Dermis microvascular lymphatic vessel endothelial cell (primary cell): ENCODE results near the gene DPF3. TPM values are rescaled to one million over a fixed set of nuclear protein-coding genes. Genes with fewer than 3 reads are reported as not detected.

Source experiments
- DNase-seq, 2 donors: peaks; one replicate each; pipeline versions ENCODE4 v3.0.0 to v3.0.0-alpha.2; 2010; ENCODE audit warnings: low read depth in 2 of 2
- total RNA-seq: library from RNA; depleted of rRNA; stranded (reverse); fragments of >200 nt; gene quantifications from 2 replicates; pipeline ENCODE4 v1.2.1, GENCODE V29; 2014

Gene DPF3
- total RNA-seq, 1 donor from 2014 or later, result 0.90 TPM

DNA sequence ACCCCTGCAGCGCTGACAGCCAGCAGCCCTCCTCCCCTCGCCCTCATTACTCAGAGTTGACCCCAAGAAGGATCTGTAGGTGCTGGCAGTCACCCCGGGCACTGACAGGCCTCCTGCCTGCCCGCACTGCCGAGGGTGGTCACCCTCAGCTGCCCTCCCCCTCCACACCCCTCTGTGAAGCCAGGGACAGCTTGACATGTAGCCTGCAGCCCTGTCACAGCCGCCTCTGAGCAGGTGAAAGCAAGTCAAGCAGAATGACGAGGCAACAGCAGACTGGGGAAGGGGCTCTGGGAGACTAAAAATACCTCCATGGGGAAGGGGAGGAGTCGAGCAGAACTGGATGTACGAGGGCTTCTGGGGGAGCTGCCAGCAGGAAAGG is 178.1 kb downstream of the DPF3 start:
- no peak for DNase-seq

GRCh38 chr14:72715215-72715849 is 178.6 kb downstream of the DPF3 start:
- no peak for DNase-seq

- no peak for DNase-seq
Observed at GRCh38 chr14:72714871-72715214, 179.1 kb downstream of the DPF3 start.

GRCh38 chr14:72714094-72714493 is 179.8 kb downstream of the DPF3 start:
- no peak for DNase-seq

DNA sequence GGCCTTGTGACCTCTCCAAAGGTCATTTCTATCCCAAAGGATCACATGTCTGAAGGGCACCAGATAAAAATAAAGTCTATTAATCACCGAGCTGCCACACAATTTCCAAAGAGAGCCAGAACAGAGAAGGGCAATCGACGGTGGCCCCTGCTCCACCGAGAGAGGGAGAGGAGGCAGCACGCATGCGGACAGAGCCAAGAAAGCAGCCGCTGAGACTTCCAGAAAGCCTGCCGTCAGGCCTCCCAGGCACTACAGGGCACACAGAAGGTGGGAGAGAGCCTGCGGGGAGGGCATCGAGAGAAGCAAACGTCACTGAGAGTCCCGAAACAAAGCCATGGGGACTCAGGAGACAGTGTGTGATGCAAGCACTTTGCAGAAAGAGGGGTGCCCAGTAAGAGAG is 182.0 kb downstream of the DPF3 start:
- no peak for DNase-seq

DNA sequence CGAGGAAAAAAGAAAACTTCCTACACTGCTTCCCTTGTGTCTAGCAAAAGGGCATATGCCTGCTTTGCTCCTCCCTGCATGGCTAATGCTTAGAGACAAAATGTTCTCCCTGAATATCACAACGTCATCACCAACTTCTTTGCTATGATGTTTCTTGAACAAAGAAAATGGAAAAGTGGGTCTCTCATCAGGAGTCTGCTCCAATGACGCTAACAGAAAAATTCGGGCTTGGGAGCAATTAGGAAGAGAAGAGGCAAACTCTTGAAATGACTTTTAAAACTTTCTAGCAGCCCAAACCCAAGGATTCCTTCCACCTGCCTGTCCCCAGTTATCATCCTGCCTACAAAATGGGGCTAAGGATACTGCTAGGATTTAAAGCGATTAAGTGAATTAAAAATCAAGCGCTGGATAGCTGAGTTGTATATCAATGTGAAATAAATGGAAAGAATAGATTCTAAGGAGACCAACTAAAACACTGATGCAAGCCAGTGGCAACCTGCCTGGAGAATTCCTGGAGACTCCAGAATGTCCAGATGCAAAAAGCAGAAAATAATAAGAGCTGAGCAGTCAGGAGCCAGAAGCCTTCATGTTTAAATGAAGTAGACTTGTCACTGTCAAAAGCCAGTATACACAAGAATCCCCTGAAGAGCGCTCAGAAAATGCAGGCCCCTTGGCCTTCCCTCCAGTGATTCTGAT is 183.8 kb downstream of the DPF3 start:
- DNase-seq, result no peak

GRCh38 chr14:72708708-72709475 is 185.0 kb downstream of the DPF3 start:
- no peak for DNase-seq

GRCh38 chr14:72708222-72708621 is 185.7 kb downstream of the DPF3 start:
- DNase-seq, result no peak

DNA sequence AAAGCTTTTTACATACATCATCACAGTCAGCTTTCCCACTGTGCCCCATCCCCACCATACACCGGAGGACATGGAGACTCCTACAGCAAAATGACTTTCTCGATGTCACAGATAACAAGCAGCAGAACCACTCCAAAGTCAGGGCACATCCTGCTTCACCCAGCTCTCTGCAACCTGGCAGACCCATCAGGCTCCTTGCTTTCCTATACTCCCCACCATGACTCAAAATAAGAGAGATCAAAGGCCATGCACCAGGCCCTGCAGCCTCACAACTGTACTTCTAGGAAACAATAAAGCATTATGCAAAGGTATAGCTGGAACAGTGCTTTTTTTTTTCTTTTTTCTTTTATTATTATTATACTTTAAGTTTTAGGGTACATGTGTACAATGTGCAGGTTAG is 187.4 kb downstream of the DPF3 start:
- no peak for DNase-seq

- no peak for DNase-seq
Observed at GRCh38 chr14:72704502-72704901, 189.4 kb downstream of the DPF3 start.

DNA sequence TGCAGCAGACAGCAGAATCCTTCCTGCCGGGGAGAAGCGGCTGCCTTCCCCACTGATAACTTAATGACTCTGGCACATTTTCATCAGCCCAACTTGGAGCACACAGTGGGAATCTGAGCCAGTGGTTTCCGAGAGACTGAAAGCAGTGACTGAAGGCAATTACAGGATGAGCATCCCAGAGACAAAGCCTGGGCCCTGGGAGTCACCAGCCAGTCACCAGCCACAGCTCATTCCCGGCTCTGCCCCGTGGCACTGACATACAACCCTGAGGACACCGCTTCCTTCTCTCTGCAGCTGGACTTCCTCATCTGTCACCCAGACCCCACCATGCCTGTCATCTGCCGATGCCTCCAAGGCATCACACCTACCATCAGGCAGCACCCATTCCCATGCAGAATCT is 192.3 kb downstream of the DPF3 start:
- DNase-seq, result no peak

DNA sequence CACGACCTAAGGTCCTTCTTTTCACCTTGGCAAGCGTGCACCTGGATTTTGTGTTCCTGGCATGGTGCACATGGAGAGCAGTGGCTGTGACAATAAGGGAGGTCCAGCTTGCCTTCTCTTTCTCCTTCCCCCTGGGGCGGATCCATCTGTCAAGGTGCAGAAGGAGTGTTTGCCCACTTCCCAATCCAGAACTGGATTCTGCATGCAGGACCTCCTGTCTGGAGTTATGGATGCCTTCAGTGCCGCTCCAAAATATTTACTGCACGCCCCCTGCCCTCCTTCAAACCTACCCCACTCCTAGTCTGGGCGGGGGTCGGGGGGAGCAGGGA is 192.7 kb downstream of the DPF3 start:
- DNase-seq, result no peak

DNA sequence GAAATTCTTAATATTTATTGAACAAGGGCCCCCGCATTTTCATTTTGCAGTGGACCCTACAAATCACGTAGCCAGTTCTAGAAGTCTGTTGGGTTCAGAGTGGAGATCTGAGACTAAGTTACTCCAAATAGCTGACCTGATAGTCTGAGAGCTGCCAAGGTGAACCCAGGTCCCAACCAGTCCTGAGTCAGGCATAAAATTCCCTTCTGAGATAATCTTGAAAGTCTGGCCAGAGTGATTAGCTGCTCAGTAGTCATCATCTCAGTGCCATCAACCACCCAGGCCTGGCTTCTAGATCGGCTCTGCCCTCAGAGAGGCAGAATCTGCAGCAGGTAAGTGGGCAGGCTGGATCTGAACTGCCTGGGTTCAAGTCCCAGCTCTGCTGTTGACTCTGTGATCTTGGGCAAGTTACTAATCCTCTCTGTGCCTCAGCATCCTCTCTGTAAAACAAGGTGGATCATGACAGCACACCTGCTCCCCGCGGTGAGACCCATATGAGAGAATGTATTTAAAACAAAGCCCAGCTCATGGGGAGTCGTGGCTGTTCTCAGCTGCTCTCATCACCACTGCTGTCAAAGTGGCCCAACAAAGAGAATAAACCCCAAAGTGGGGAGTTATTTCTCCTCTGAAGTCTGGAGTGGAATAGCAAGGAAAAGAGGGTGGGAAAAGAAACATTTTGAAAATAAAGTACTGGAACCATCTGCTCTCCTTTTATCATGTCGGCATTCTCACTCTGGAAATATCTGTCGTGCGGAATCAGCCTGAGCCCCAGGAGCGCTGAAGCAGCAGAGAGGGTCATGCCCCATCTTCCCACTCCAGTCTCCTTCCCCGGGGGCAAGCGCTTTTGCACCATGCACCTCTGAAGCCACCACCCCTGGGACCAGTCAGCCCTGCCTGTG is 193.3 kb downstream of the DPF3 start:
- DNase-seq, result no peak

- no peak for DNase-seq
Observed at GRCh38 chr14:72699852-72700257, 194.0 kb downstream of the DPF3 start.

GRCh38 chr14:72699443-72699842 is 194.5 kb downstream of the DPF3 start:
- no peak for DNase-seq

- no peak for DNase-seq
Observed at GRCh38 chr14:72692696-72693095, 201.2 kb downstream of the DPF3 start.

- DNase-seq, result no peak
Observed at GRCh38 chr14:72690324-72690723, 203.6 kb downstream of the DPF3 start.

- no peak for DNase-seq
Observed at GRCh38 chr14:72688990-72689671, 204.8 kb downstream of the DPF3 start.

DNA sequence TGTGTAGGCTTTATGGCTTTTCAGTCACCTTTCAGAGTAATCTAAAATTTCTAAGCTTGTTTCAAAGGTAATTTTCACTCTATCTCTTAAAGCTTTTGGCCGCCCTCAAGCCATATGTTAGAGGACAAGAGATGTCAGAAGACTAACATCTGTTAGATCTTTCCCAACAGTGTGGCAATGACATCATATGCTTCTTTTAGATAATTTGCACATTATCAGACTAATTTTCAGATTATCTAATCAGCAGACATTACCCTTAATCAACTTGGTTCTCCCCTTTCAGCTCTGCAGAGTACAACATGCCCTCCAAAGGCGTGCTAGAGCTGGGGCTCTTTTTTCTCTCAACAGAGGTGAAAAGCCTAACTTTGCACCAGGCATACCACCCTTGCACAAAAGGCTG is 207.1 kb downstream of the DPF3 start:
- DNase-seq, result no peak

DNA sequence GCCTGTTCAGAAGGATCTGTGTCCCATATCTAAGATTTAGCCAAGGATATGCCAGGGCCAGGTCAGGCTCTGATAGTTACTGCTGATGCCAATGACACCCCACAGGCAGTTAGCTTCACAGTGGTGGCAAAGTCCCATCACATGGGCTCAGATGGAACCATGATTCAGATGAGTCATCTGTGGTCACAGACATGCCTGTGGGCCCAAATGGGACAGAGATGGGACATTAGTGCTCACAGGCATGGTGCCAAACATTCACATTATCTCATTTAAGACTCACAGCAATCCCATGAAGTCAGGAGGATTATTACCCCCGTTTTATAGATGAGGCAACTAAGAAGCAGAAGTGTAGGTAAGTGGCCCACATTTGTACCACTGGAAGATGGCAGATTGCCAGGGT is 207.8 kb downstream of the DPF3 start:
- no peak for DNase-seq

- no peak for DNase-seq
Observed at GRCh38 chr14:72685456-72685855, 208.4 kb downstream of the DPF3 start.
